Astrocyte of the spinal cord (primary cell): ENCODE measurements around the gene RPL18.

Experiments used
- DNase-seq: peaks from one replicate; pipeline ENCODE4 v3.0.0; 2011; ENCODE audit warnings: low read depth, low spot score
- H3K4me3 ChIP-seq: 2 replicates; pipeline ENCODE4 v1.5.1; 2011; ENCODE audit warnings: low read depth, mild to moderate bottlenecking, low read length, moderate library complexity
- CTCF ChIP-seq: IDR thresholded peaks from 2 replicates; pipeline ENCODE4 v1.5.1; 2012; ENCODE audit warnings: low read depth, mild to moderate bottlenecking, low read length, inconsistent platforms
- in situ Hi-C: cut with HindIII; loops from 2 replicates; pipeline ENCODE4 v1.10.0; 2017; ENCODE audit warnings: low sequenced_read_pairs

The RPL18 gene

DNA sequence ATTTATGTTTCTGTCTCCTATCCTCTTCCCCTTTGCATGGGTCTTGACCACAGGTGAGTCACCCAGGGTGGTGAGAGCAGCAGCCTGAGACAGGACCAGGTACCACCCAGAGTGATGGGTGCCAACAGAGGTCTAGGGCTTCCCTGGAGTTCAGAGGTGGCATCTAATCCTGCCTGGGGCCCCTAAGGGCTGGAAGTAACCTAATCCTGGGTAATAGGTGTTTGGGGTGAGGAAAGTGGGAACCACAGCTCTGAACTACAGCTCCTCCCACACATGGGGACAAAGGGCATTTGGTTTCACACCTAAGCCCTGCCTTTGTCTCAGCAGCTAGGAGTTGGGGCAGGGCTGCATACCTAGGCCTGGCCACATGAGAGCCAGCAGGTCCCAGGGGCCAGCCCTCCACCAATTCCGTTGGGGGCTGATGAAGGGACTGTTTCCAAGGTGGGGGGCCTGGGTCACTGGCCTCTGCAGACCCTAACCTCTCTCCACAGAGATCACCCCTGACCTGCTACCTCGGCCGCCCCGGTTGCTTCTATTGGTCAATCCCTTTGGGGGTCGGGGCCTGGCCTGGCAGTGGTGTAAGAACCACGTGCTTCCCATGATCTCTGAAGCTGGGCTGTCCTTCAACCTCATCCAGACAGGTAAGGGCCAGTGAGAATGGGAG lies 8.4 kb upstream of the RPL18 start:
- H3K4me3 ChIP-seq: no peak overlapping the region
- no peak for DNase-seq
- TF ChIP-seq CTCF: no peak
- in situ Hi-C loops: no loop called here

GRCh38 chr19:48625891-48626327 lies 6.9 kb upstream of the RPL18 start:
- DNase-seq: no peak
- in situ Hi-C loops: no loop called here
- no peak overlapping the region for H3K4me3 ChIP-seq
- TF ChIP-seq CTCF: no peak

DNA sequence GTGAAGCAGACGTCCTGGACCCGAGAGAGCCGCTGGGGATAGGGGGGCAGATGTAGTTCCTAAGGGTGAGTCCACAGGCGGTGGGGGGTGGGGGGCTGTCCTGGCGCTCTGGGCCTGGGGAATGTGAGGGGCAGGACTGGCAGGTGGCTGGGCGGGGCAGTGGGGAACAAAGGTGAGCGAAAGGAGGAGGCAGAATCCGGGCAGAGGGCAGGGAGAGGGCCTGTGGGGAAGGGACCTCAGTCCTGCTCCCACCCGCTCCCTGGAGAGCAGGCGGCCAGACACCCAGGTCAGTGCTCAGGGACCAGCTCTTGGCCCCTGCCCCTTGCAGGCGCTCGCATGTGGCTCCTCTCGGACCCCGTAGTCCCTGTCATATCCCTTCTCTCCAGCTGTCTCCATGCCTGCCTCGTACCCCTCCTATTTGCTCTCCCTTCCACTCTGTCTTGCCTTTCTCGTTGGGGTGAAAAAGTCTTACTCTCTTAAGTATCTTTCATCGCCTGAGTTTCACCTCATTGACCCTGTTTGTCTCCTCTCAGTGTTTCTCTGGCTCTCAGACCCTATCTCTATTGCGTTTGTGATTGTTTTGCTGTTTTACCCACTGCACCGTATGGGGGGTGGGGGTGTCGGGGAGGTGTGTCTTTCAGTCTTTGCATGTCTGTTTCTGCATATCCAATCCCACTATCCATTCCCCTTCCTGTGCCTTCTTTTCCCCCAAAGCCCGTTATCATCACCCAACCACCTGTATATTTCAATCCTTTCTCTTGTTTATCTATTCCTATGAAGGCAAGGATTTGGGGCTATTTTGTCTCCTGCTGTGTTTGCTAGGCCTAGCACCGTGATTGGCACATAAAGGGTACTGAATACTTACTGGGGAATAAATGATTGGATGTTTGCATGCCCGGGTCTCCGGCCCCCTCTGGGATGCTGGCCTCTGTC lies 6.1 kb upstream of the RPL18 start:
- DNase-seq: no peak
- in situ Hi-C loops: no loop called here
- TF ChIP-seq CTCF: no peak
- peak overlapping the region; percentile 60 for H3K4me3 ChIP-seq

DNA sequence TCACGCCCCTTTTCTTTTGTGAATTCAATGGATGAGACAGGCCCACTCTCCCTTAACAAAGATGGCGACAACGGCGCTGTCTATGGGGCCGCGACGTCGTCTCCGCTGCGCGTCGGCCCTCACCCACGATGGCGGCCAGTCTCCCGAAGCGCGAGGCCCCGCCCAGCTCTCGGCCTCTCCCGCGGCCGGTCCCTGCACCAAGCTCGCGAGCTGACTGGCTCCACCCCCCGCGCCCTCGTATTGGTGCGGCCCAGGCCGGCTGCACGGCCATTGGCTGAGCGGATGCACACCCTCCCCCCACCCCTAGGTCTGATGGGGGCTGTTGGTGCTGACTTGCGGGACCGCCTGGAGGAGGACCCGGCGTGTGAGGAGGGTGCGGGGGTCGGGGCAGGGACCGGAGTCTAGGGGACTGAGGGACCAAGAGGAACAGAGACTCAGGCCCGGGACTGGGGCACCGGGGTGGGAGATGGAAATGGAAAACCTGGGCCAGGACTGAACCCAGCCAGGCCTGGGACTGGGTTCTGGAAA lies 5.2 kb upstream of the RPL18 start:
- H3K4me3 ChIP-seq: peak overlapping the region; percentile 60
- peak; percentile 98 for DNase-seq
- TF ChIP-seq CTCF: no peak
- in situ Hi-C loops: no loop called here

- peak overlapping the region; percentile 44 for H3K4me3 ChIP-seq
- no peak for DNase-seq
- in situ Hi-C loops: no loop called here
- TF ChIP-seq CTCF: no peak
Observed at GRCh38 chr19:48623556-48624066, 4.6 kb upstream of the RPL18 start.
